Bronchial epithelial cell (primary cell): ENCODE data around the gene ASPHD1. TPM values are rescaled to one million over a fixed set of nuclear protein-coding genes. Genes with fewer than 3 reads are reported as not detected.

ENCODE experiments used
- DNase-seq: peaks from one replicate; pipeline ENCODE4 v3.0.0-alpha.2; 2010; ENCODE audit warnings: low read depth
- FAIRE-seq: peaks from 2 replicates; lab custom pipeline; 2011; peaks lifted over from hg19 to GRCh38; lab: Jason Lieb, UNC
- H3K27me3 ChIP-seq: 2 replicates; pipeline ENCODE4 v1.5.1; 2011; ENCODE audit warnings: low read length; ENCODE audit not compliant: control insufficient read depth, insufficient read depth
- H3K36me3 ChIP-seq: 2 replicates; pipeline ENCODE4 v1.5.1; 2011; ENCODE audit warnings: low read length; ENCODE audit not compliant: control insufficient read depth, insufficient read depth
- H3K4me3 ChIP-seq: 2 replicates; pipeline ENCODE4 v1.5.1; 2011; ENCODE audit warnings: mild to moderate bottlenecking, low read depth, low read length, control low read depth
- total RNA-seq: library from RNA; depleted of rRNA; stranded (reverse); fragments of >200 nt; gene quantifications from 2 replicates; pipeline ENCODE4 v1.2.1, GENCODE V29; 2014
- TF ChIP-seq, protein P1 (sequence below): IDR thresholded peaks from 2 replicates; pipeline ENCODE4 v1.5.1; 2011; ENCODE audit warnings: mild to moderate bottlenecking, moderate library complexity, low read length, control low read depth, inconsistent platforms; ENCODE audit not compliant: insufficient read depth, severe bottlenecking

The ASPHD1 gene, protein sequence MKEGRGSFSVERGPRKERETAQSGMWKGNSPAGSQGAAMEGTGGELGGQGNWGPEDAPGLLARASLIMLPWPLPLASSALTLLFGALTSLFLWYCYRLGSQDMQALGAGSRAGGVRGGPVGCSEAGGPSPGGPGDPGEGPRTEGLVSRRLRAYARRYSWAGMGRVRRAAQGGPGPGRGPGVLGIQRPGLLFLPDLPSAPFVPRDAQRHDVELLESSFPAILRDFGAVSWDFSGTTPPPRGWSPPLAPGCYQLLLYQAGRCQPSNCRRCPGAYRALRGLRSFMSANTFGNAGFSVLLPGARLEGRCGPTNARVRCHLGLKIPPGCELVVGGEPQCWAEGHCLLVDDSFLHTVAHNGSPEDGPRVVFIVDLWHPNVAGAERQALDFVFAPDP
- total RNA-seq: 1.2 and 2.4 TPM in 2 replicates

DNA sequence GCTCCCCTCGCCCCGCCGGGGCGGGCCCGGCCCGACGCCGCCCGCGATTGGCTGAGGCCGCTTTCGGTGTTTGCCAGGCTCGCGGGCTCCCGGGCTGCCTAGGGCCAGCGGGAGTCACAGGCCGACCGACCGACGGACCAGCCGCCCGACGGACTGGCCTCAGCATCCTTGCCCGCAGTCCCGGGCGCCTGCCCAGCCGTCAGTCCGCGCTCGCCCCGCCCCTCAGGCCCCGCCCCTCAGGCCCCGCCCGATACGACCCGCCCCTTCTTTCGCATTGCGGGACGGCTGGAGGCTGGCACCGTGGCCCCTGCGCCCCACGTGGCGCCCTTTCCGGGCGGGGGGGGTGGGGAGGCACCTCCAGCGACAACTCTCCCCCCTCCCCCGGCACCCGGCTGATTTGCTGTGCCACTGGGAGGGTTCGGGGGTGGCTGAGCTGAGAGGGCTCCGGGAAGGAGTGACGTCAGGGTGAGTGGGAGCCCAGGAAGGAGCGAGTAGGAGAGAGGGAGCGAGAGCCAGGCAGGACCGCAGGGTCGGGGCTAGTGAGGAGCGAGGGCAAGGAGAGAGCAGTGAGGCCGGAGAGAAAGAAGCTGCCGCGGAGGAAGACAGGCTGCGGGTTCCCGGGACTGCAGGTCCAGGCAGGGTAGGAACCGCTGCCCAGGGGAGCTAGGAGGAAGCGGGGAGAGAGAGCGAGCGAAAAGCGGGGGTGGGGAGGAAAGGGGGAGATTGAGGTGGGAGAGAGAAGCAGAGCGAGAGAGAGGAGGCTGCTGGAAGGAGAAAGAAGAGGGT is at the start of gene ASPHD1:
TSS of gene ASPHD1 (plus strand) at position 387 of the 786 bp plus-strand sequence. CDS start 484 bp downstream, outside the sequence.
- TF ChIP-seq, protein P1, sequence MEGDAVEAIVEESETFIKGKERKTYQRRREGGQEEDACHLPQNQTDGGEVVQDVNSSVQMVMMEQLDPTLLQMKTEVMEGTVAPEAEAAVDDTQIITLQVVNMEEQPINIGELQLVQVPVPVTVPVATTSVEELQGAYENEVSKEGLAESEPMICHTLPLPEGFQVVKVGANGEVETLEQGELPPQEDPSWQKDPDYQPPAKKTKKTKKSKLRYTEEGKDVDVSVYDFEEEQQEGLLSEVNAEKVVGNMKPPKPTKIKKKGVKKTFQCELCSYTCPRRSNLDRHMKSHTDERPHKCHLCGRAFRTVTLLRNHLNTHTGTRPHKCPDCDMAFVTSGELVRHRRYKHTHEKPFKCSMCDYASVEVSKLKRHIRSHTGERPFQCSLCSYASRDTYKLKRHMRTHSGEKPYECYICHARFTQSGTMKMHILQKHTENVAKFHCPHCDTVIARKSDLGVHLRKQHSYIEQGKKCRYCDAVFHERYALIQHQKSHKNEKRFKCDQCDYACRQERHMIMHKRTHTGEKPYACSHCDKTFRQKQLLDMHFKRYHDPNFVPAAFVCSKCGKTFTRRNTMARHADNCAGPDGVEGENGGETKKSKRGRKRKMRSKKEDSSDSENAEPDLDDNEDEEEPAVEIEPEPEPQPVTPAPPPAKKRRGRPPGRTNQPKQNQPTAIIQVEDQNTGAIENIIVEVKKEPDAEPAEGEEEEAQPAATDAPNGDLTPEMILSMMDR: no peak
- FAIRE-seq (no peak), DNase-seq (peak; percentile 78)
- no peaks in the 10 kb centered on the region for H3K36me3 ChIP-seq
- peak within 1 kb of the TSS; percentile 52 for H3K4me3 ChIP-seq
- no peaks in the 10 kb centered on the region for H3K27me3 ChIP-seq

DNA sequence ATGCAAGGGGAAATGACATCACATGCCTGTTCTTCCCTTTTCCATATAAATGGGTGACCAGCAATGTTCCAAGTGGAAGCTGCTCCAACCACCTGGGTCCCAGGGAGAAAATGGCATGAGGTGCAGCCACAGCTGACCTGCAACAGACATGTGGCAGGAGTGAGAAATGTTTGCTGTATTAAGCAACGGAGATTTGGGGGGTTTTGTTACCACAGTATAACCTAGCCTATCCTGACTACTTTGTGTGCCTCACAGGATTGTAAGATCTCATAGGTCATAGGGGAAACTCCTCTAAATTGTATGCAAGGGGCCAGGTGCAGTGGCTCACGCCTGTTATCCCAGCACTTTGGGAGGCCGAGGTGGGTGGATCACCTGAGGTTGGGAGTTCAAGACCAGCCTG is 49.3 kb upstream of the ASPHD1 start:
- no peaks in the 10 kb centered on the region for H3K27me3 ChIP-seq
- peaks cover 14% of the 10 kb centered on the region for H3K36me3 ChIP-seq
- no peak for FAIRE-seq
- TF ChIP-seq, protein P1: no peak
- no peak for DNase-seq
- H3K4me3 ChIP-seq: no peak overlapping the region

DNA sequence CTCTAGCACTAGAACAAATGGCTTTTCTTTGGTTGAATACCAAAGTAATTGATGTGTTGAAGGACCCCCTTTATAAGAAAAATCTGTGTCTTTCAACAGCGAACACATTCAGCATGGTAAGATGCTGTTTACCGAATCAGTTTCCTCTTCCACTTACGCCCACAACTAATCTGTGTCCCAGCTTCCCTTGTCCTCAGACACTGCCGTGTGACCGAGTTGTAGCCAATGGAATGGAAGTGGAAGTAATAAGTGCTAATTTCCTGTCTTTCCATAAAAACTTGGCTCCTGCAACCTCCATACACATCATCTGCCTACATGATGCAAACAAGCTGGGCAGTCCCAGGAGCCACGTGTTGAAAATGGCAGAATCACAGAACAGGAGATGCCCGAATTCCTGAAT is 47.6 kb upstream of the ASPHD1 start:
- Histone ChIP-seq H3K36me3 (peaks cover 2% of the 10 kb centered on the region), H3K4me3 (no peak overlapping the region), H3K27me3 (no peaks in the 10 kb centered on the region)
- FAIRE-seq (no peak), DNase-seq (no peak)
- TF ChIP-seq, protein P1: no peak

DNA sequence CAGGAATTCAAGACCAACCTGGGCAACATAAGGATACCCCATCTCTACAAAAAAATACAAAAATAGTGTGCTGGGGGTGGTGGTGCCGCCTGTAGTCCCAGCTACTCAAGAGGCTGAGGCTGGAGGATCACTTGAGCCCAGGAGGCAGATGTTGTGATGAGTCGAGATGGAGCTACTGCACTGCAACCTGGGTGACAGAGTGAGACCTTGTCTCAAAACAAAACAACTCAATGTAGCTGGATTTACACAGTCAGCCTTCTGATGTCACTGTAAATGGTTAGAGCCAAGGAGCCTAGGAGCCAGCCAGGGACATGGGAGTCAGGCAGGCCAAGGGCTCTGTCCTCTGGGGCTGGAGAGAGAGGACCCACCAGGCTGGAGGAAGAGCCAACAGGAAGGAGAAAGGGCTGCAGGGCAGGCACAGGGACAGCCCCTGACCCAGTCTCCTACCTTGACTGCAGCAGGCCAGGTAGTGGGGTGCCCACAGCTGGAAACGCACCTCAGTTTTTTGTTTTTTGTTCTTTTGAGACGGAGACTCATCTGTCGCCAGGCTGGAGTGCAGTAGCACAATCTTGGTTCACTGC is 45.7 kb upstream of the ASPHD1 start:
- peaks cover 4% of the 10 kb centered on the region for H3K36me3 ChIP-seq
- no peak for DNase-seq
- no peaks in the 10 kb centered on the region for H3K27me3 ChIP-seq
- FAIRE-seq: no peak
- H3K4me3 ChIP-seq: no peak overlapping the region
- TF ChIP-seq, protein P1: no peak

DNA sequence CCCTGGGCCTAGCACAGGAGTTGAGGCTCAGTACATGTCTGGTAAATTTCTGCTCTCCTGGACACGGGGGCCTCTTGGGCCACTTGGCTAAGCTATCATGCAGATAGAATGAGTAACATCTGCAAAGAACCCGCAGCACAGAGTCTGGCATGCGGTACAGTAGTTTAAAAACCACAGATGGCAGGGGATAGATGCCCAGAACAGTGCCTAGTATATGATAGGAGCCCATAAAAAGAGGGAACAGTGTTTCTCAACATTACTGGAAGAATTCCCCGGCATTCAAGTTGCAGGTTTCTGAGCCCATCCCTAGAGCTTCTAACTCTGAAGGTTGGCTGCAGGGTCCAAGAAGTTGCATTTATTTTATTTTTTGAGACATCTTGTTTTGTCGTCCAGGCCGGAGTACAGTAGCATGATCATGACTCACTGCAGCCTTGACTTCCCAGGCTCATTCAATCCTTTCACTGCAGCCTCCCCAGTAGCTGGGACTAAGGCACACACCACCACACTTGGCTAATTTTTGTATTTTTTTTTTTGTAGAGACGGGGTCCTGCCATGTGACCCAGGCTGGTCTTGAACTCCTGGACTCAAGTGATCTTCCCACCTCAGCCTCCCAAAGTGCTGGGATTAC is 43.0 kb upstream of the ASPHD1 start:
- Histone ChIP-seq H3K36me3 (peaks cover 12% of the 10 kb centered on the region), H3K27me3 (no peaks in the 10 kb centered on the region), H3K4me3 (no peak overlapping the region)
- DNase-seq: no peak
- TF ChIP-seq, protein P1: no peak
- FAIRE-seq: no peak
